ENCODE measurements around the gene RSPH3.

RSPH3 gene

DNA sequence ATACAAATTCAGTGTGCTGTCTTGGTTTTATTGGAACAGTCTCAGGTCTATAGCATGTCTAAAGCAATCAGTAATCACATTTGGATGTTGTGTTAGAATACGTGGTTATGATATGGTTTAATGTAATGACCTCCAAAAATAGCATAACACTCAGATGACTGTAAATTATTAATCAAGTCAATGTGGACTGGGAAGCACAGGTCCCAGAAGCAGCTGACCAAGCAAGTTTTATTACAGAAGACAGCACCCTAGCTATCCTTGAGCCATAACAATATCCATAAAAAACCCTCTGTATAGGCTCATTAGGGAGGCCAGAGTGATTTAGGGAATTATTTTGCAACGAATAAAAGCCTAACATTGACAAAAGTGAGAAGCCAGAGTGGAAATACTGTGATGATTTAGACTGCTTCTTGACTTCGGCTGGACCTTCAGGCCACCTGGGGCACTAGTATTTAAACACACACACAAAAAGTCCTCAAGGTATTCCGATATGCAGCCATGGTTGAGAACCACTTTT is 66.9 kb downstream of the RSPH3 start:
- no peak for DNase-seq

- DNase-seq: no peak
Measured at GRCh38 chr6:158928068-158928467, 71.9 kb downstream of the RSPH3 start.

DNA sequence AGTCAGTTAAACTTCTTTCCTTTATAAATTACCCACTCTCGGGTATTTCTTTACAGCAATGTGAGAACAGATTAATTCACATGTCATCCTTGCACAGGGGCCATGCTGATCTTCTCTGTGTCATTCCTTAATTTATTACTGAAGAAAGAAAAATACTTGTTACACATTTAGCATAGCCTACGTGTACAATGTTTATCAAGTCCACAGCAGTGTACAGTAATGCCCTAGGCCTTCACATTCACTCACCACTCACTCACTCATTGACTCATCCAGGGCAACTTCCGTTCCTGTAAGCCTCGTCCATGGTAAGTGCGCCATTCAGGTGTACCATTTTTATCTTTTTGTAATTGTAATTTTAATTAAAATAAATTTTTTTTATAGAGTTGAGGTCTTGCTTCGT is 73.6 kb downstream of the RSPH3 start:
- no peak for DNase-seq

DNA sequence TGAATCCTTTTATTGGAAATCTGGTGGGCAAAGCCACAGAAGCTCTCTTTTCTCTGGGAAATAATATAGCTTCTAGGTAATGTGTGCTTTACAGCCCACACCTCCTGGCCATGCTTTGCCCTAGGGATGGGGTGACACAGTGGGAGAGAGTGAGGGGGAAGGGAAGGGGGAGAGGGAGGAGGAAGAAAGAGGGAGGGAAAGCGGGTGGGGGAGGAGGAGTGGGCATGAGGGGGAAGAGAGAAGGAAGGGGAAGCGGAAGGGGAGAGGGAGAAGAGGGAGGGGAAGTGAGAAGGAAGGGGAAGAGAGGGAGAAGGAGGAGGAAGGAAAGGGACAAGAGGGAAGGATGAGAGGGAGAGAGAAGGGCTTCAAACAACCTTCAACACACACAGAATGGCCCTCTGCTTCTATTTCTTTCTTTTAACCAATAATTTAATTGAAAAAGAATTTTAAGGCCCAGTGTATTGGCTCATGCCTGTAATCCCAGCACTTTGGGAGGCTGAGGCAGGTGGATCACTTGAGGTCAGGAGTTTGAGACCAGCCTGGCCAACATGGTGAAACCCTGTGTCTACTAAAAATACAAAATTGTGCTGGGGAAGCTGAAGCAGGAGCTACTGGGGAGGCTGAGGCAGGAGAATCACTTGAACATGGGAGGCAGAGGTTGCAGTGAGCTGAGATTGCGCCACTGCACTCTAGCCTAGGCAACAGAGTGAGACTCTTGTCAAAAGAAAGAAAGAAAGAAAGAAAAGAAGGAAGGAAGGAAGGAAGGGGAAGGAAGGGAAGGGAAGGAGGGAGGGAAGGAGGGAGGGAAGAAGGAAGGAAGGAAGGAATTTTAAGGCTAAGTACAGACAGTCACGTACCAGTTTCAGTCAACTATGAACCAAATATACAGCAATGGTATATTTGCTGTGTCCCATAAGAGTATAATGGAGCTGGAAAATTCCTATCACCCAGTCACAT is 75.2 kb downstream of the RSPH3 start:
- DNase-seq: no peak

DNA sequence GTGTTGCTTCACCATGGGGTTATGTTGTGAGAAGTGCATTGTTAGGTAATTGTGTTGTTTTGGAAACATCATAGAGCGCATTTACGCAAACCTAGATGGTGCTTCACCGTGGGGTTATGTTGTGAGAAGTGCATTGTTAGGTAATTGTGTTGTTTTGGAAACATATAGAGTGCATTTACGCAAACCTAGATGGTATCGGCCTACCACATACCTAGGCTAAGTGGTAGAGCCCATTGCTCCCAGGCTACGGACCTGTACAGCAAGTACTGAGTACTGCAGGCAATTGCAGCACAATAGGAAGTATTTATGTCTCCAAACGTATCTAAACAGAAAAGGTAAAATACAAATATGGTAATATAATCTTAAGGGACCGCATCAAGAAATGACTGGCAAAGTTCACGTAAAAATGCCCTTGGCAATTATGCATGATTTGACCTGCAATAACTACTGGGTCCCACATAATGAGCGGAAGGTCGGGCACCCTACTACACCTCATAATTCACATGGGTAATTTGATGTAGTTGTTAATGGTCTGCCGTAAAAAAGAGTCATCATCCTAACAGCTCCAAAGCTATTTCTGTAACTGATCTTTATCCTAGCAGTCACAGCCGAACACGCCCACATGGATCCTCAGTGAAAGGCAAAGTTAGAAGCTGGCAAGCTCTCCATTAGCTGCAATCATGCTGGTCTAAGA is 76.0 kb downstream of the RSPH3 start:
- peak in 1 of 3 experiments; percentile 24 for DNase-seq

All from NCI-H1417 (cell line).